Fibroblast of peridontal ligament (primary cell): Measurements from ENCODE around the gene OSBPL3.

Experiments used
- DNase-seq: peaks from one replicate; pipeline ENCODE4 v3.0.0-alpha.2; 2010; ENCODE audit errors: extremely low read depth

The OSBPL3 gene

GRCh38 chr7:24896031-24896501, 83.9 kb downstream of the OSBPL3 start:
- DNase-seq: no peak

GRCh38 chr7:24894429-24895221, 85.4 kb downstream of the OSBPL3 start:
- DNase-seq: no peak

- no peak for DNase-seq
Observed at GRCh38 chr7:24891311-24891735, 88.7 kb downstream of the OSBPL3 start.

GRCh38 chr7:24889611-24890010, 90.4 kb downstream of the OSBPL3 start:
- no peak for DNase-seq

- DNase-seq: no peak
Observed at GRCh38 chr7:24888653-24889052, 91.3 kb downstream of the OSBPL3 start.

- no peak for DNase-seq
Observed at GRCh38 chr7:24885716-24886115, 94.3 kb downstream of the OSBPL3 start.

GRCh38 chr7:24885305-24885704, 94.7 kb downstream of the OSBPL3 start:
- no peak for DNase-seq

- DNase-seq: no peak
Observed at GRCh38 chr7:24884401-24884800, 95.6 kb downstream of the OSBPL3 start.

GRCh38 chr7:24883622-24884013, 96.4 kb downstream of the OSBPL3 start:
- no peak for DNase-seq

GRCh38 chr7:24882989-24883621, 96.9 kb downstream of the OSBPL3 start:
- peak; percentile 80 for DNase-seq

GRCh38 chr7:24881623-24882022, 98.4 kb downstream of the OSBPL3 start:
- DNase-seq: no peak

GRCh38 chr7:24880886-24881285, 99.1 kb downstream of the OSBPL3 start:
- no peak for DNase-seq

- no peak for DNase-seq
Observed at GRCh38 chr7:24879291-24879690, 100.7 kb downstream of the OSBPL3 start.

GRCh38 chr7:24877790-24878311, 102.1 kb downstream of the OSBPL3 start:
- DNase-seq: peak; percentile 61

GRCh38 chr7:24874791-24875190, 105.2 kb downstream of the OSBPL3 start:
- DNase-seq: no peak

GRCh38 chr7:24873944-24874343, 106.0 kb downstream of the OSBPL3 start:
- no peak for DNase-seq

- no peak for DNase-seq
Observed at GRCh38 chr7:24871770-24872169, 108.2 kb downstream of the OSBPL3 start.

GRCh38 chr7:24870766-24871165, 109.2 kb downstream of the OSBPL3 start:
- no peak for DNase-seq

- DNase-seq: no peak
Observed at GRCh38 chr7:24869572-24869971, 110.4 kb downstream of the OSBPL3 start.

- no peak for DNase-seq
Observed at GRCh38 chr7:24868741-24869140, 111.2 kb downstream of the OSBPL3 start.

GRCh38 chr7:24866004-24866615, 113.9 kb downstream of the OSBPL3 start:
- DNase-seq: no peak

GRCh38 chr7:24864214-24864817, 115.7 kb downstream of the OSBPL3 start:
- no peak for DNase-seq
